A549 (cell line): Measurements from ENCODE around the gene ADCY10.

Source experiments
- CTCF ChIP-seq: fragments of >200 bp; sonication (Bioruptor Twin); formaldehyde crosslinking; IDR thresholded peaks from 3 replicates; pipeline ENCODE4 v1.5.1; 2016
- EP300 ChIP-seq, 2 experiments: fragments of >200 bp; sonication (Bioruptor Twin); formaldehyde crosslinking; IDR thresholded peaks; 2 replicates in 1 of 2; 3 replicates in 1 of 2; pipeline ENCODE4 v1.6.1; 2016 to 2017
- ESRRA ChIP-seq: fragments of 150-350 bp; IDR thresholded peaks from 2 replicates; pipeline ENCODE4 v1.6.1; 2014; ENCODE audit warnings: mild to moderate bottlenecking, low read length, borderline replicate concordance
- HOXB5 ChIP-seq: fragments of 250-450 bp; sonication (Bioruptor Pico); IDR thresholded peaks from 2 replicates; pipeline ENCODE4 v1.5.0; 2020; ENCODE audit warnings: mild to moderate bottlenecking, moderate library complexity
- POLR2A ChIP-seq: IDR thresholded peaks from 2 replicates; pipeline ENCODE4 v1.6.1; 2012; ENCODE audit warnings: mild to moderate bottlenecking, low read length
- POLR2AphosphoS2 ChIP-seq: conservative IDR thresholded peaks from 2 replicates; pipeline ENCODE4 v1.6.1; 2012; ENCODE audit warnings: low read length, improper control_type of control experiment, inconsistent platforms
- RAD21 ChIP-seq, 2 experiments: fragments of >200 bp in 1 of 2; sonication (Bioruptor Twin) in 1 of 2; formaldehyde crosslinking in 1 of 2; IDR thresholded peaks in 1 of 2; conservative IDR thresholded peaks in 1 of 2; 2 replicates in 1 of 2; 3 replicates in 1 of 2; pipeline ENCODE4 v1.6.1; 2012 to 2018; ENCODE audit warnings: inconsistent platforms in 1 of 2
- RFX5 ChIP-seq: fragments of 450-650 bp; IDR thresholded peaks from 2 replicates; pipeline ENCODE4 v1.7.1; 2014; ENCODE audit warnings: antibody characterized with exemption, mild to moderate bottlenecking, moderate library complexity
- RNF2 ChIP-seq: fragments of 200-600 bp; sonication (generic); IDR thresholded peaks from 2 replicates; pipeline ENCODE4 v1.6.1; 2016; ENCODE audit warnings: low read depth, mild to moderate bottlenecking, antibody characterized with exemption, moderate library complexity, borderline replicate concordance
- TF ChIP-seq, protein P1 (sequence below): fragments of 200-600 bp; sonication (generic); IDR thresholded peaks from 2 replicates; pipeline ENCODE4 v1.6.1; 2016; ENCODE audit warnings: antibody characterized with exemption, mild to moderate bottlenecking, moderate library complexity

- no peak for TF ChIP-seq CTCF
- TF ChIP-seq RFX5 = no peak
- TF ChIP-seq POLR2A = no peak
- TF ChIP-seq RAD21 (conservative IDR thresholded peaks at IDR 0.05 in 1 of 2, IDR thresholded peaks at IDR 0.05 in 1 of 2) = no peak
- TF ChIP-seq ESRRA = no peak
- no peak for TF ChIP-seq RNF2
- TF ChIP-seq POLR2AphosphoS2 = no peak
- TF ChIP-seq, protein P1, sequence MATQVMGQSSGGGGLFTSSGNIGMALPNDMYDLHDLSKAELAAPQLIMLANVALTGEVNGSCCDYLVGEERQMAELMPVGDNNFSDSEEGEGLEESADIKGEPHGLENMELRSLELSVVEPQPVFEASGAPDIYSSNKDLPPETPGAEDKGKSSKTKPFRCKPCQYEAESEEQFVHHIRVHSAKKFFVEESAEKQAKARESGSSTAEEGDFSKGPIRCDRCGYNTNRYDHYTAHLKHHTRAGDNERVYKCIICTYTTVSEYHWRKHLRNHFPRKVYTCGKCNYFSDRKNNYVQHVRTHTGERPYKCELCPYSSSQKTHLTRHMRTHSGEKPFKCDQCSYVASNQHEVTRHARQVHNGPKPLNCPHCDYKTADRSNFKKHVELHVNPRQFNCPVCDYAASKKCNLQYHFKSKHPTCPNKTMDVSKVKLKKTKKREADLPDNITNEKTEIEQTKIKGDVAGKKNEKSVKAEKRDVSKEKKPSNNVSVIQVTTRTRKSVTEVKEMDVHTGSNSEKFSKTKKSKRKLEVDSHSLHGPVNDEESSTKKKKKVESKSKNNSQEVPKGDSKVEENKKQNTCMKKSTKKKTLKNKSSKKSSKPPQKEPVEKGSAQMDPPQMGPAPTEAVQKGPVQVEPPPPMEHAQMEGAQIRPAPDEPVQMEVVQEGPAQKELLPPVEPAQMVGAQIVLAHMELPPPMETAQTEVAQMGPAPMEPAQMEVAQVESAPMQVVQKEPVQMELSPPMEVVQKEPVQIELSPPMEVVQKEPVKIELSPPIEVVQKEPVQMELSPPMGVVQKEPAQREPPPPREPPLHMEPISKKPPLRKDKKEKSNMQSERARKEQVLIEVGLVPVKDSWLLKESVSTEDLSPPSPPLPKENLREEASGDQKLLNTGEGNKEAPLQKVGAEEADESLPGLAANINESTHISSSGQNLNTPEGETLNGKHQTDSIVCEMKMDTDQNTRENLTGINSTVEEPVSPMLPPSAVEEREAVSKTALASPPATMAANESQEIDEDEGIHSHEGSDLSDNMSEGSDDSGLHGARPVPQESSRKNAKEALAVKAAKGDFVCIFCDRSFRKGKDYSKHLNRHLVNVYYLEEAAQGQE = no peak
- TF ChIP-seq HOXB5 (CRISPR knock-in tag) = no peak
- TF ChIP-seq EP300 (IDR thresholded peaks at IDR 0.05) = no peak
These were observed 3.0 kb upstream of the ADCY10 start for GRCh38 chr1:167916766-167917511.
